ENCODE data around the gene MTHFD1L. TPM values are rescaled to one million over a fixed set of nuclear protein-coding genes. Genes with fewer than 3 reads are reported as not detected.

MTHFD1L gene
- total and polyA plus RNA-seq, 4 donors = 7.6 to 34.9 (median 11.0) TPM

DNA sequence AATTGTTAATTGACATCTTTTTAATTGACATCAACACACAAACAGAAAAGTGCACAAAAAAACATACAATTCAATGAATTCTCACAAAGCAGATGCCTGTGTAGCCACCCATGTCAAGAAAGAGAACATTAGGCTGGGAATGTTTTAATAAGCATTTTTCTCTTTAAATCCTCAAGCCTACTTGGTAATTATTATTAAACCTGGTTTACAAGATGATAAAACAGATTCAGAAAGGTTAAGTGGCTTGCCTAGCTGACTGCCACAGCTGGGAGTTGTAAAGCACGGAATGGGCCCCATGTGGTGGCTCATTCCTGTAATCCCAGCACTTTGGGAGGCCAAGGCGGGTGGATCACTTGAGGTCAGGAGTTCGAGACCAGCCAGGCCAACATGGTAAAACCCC is 284.3 kb downstream of the MTHFD1L start:
- peaks cover 0 to 9% (median 2%) of the 10 kb centered on the region in 5 donors for H3K4me1 ChIP-seq (ENCODE audit: control insufficient read depth in 5 of 5, insufficient read depth in 5 of 5, low read length in 5 of 5)
- H3K27ac ChIP-seq (ENCODE audit: low read depth in 1 of 2, low read length in 1 of 2) = no peak overlapping the region
- ATAC-seq (ENCODE audit: insufficient read depth, low FRiP score) = no peak
- no peak overlapping the region for H3K9ac ChIP-seq (ENCODE audit: insufficient read depth in 1 of 2, low read length in 2 of 2)
- no peaks in the 10 kb centered on the region for H3K36me3 ChIP-seq (ENCODE audit: control insufficient read depth in 4 of 4, insufficient read depth in 4 of 4, low read length in 4 of 4)
- TF ChIP-seq, protein P1, sequence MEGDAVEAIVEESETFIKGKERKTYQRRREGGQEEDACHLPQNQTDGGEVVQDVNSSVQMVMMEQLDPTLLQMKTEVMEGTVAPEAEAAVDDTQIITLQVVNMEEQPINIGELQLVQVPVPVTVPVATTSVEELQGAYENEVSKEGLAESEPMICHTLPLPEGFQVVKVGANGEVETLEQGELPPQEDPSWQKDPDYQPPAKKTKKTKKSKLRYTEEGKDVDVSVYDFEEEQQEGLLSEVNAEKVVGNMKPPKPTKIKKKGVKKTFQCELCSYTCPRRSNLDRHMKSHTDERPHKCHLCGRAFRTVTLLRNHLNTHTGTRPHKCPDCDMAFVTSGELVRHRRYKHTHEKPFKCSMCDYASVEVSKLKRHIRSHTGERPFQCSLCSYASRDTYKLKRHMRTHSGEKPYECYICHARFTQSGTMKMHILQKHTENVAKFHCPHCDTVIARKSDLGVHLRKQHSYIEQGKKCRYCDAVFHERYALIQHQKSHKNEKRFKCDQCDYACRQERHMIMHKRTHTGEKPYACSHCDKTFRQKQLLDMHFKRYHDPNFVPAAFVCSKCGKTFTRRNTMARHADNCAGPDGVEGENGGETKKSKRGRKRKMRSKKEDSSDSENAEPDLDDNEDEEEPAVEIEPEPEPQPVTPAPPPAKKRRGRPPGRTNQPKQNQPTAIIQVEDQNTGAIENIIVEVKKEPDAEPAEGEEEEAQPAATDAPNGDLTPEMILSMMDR (IDR thresholded peaks at IDR 0.05; ENCODE audit: control extremely low read depth, extremely low read depth) = no peak
- 84 to 91% methylated on average over 3 of the region's 3 CpGs for WGBS, 2 donors
- no peaks in the 10 kb centered on the region for H3K27me3 ChIP-seq (ENCODE audit: control insufficient read depth in 3 of 3, insufficient read depth in 3 of 3, low read length in 2 of 3)
- no peak for DNase-seq
- H3K4me3 ChIP-seq = no peak overlapping the region
- H3K9me3 ChIP-seq (ENCODE audit: control insufficient read depth in 4 of 4, insufficient read depth in 3 of 4, low read length in 3 of 4) = peaks cover 0 to 2% (median 0%) of the 10 kb centered on the region in 4 donors

Small RNAs within 50 kb of the gene (small RNA-seq; reads per million reads assigned to genes)
- not detected for gene RNU6-302P (ENCODE audit: low replicate concordance)
